ENCODE measurements around the gene TRAF7. TPM values are rescaled to one million over a fixed set of nuclear protein-coding genes. Genes with fewer than 3 reads are reported as not detected.

The TRAF7 gene
- polyA plus RNA-seq, 3 donors = 24.3 to 42.1 (median 42.0) TPM

DNA sequence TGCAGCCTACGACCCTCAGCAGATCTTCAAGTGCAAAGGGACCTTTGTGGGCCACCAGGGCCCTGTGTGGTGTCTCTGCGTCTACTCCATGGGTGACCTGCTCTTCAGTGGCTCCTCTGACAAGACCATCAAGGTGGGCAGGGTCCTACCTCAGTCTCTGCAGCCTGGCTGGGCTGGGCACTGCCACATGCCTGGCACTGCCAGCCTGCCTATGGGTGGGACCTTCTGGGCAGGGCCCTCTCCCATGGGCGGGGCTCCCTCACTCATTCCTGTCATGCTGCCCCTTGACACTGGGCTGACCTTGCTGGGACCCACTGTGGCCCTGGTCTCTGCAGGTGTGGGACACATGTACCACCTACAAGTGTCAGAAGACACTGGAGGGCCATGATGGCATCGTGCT lies 18.3 kb downstream of the TRAF7 start:
- 91 to 97% (median 95%) methylated on average over 4 of the region's 4 CpGs for WGBS, 3 donors
- H3K27ac ChIP-seq (ENCODE audit: low read depth, low read length) = no peak overlapping the region

DNA sequence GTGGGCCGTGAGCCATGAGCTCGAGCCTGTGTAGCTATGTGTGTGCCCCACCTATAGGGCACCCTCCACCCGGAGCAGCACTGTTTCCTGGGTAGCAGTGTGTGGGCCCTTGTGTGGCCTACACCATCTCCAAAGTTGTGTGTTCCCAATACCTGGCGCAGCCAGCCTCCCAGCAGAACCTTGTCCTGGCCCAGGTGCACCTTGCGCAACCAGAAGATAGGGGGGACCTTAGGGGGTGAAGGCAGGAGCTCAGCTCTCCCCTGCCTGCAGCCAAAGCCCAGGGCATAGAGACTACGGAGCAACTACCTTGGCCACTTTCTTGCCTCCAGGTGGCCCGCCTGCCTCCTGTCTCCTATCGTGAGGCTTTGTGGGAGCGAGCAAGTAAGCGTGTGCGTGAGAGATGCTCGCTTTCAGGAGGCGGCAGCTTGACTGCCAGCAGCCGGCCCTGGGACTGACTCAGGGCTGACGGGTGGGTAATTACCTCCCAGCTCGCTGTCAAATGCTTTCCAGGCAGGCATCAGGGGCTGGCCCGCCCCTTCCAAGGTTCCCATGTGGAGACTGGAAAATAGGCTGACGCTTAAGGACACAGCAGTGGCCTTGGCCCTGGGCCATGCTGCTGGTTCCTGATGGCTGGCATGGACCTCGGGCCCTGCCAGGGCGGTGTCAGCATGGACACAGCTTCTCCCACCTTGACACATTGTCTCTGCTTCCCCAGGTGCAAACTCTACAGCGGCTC lies 19.0 kb downstream of the TRAF7 start:
- H3K27ac ChIP-seq (ENCODE audit: low read depth, low read length) = no peak overlapping the region
- WGBS, 3 donors = 87 to 95% (median 92%) methylated on average over 21 of the region's 21 CpGs

DNA sequence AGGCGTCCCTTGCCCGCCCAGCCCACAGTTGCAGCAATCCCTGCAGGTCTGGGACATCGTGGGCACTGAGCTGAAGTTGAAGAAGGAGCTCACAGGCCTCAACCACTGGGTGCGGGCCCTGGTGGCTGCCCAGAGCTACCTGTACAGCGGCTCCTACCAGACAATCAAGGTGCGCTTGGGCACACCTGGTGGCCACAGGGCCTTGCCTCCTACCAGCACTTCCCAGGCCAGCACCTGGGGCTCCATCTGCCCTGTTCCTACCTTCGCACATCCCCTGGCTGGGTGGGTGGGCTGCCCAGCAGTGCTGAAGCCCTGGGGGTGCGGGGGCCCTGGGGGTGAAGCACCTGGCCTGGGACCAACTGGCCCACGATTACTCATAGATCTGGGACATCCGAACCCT lies 19.9 kb downstream of the TRAF7 start:
- WGBS, 3 donors = 91 to 95% (median 95%) methylated on average over 10 of the region's 10 CpGs
- no peak overlapping the region for H3K27ac ChIP-seq (ENCODE audit: low read depth, low read length)

DNA sequence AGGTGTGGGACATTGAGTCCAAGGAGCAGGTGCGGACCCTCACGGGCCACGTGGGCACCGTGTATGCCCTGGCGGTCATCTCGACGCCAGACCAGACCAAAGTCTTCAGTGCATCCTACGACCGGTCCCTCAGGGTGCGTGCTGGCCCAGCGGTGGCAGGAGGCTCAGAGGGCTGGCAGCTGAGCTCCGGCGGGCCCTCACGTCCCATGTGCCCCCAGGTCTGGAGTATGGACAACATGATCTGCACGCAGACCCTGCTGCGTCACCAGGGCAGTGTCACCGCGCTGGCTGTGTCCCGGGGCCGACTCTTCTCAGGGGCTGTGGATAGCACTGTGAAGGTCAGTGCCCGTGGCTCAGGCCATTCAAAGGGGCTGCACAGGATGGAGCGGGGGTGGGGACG lies 20.5 kb downstream of the TRAF7 start:
- no peak overlapping the region for H3K27ac ChIP-seq (ENCODE audit: low read depth, low read length)
- WGBS, 3 donors = 93 to 96% (median 94%) methylated on average over 23 of the region's 23 CpGs

DNA sequence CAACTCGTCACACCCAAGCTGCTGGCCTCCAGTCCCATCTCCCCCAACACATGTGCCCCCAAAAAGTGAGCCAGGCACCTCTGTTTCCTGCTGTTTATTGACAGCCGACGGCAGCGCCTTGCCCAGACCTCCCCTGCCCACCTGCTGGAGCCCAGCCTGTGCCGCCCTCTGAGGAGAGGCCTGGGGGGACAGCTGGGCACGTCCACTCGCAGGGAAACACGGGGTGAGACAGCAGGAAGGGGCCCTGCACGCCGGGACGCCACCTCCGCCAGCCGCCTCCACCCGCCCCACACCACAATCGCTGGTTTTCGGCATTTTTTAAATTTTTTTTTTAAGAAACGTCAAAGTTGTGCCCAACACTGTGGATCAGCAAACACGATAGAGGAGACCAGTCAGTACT lies 21.5 kb downstream of the TRAF7 start:
- WGBS, 3 donors = 90 to 92% (median 91%) methylated on average over 18 of the region's 18 CpGs
- H3K27ac ChIP-seq (ENCODE audit: low read depth, low read length) = no peak overlapping the region

DNA sequence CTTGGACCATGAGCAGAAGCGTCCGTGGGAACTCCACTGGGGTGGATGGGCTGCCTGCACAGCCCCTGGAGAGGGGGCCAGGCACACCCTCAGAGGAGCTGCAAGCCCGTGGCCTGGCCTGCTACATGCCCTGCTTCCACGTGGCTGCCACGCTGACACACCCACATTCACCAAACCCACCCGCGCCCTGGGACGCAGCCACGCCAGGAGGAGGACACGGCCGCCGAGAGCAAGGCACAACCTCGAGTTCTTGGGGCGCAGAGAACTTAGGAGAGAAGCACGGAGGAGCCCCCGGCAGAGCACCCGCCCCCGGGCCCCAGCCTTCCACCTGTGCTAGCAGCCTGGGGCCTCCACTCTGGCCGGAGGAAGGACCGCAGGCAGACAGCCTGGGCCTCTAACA lies 22.0 kb downstream of the TRAF7 start:
- H3K27ac ChIP-seq (ENCODE audit: low read depth, low read length) = no peak overlapping the region
- 93 to 94% (median 94%) methylated on average over 20 of the region's 20 CpGs for WGBS, 3 donors

DNA sequence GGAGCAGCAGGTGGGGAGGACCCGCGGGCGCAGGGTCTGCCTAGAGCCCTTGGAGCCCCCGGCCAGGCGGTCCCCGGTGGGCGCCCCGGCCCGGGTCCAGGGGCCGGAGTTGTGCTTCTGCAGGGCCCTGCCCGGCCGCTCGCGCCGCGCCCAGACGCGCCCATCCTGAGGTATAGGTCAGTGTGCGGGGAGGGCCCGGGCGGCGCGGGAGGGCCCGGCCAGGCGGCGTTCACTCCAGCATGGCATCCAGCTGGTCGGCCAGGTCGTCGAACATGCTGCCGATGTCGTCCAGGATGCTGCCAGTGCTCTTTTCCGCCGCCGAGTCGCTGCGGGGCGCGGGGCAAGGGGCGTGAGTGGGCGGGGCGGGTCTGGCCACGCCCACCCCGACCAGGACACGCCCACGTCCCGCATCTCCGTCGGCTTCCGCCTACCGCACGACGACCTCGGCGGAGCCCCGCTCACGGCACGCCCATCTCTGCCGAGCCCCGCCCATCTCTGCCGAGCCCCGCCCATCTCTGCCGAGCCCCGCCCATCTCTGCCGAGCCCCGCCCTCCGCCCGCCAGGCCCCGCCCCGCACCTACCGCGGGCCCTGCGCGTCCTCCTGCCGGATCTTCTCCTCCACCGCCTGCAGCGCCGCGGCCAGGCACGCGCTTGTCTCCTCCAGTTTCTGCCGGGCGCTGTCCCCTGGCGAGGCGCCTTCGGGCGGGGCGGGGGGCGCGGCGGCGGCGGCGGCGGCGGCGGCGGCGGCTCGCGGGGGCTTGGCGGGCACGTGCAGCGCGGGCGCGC lies 22.9 kb downstream of the TRAF7 start:
- WGBS, 3 donors = 33 to 41% (median 37%) methylated on average over 46 to 105 of the region's 106 CpGs
- no peak overlapping the region for H3K27ac ChIP-seq (ENCODE audit: low read depth, low read length)

DNA sequence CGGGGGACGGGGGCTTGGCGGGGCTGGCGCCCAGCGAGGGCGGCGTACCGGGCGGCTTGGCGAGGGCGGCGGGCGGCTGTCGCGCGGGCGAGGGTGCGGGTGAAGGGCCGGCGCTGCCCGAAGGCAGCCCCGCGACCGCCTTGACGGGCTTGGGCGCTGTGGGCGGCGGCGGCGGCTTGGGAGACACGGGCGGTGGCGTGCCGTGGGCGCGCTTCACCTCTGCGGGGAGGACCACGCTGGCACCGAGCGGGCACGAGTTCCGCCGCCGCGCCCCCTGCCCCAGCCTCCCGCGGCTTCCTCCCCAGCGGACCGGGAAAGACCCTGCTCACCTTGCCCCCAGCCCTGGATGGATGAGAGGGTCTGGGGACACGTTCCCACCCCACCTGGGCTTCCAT lies 23.5 kb downstream of the TRAF7 start:
- 26 to 61% (median 44%) methylated on average over 38 of the region's 50 CpGs for WGBS, 3 donors

DNA sequence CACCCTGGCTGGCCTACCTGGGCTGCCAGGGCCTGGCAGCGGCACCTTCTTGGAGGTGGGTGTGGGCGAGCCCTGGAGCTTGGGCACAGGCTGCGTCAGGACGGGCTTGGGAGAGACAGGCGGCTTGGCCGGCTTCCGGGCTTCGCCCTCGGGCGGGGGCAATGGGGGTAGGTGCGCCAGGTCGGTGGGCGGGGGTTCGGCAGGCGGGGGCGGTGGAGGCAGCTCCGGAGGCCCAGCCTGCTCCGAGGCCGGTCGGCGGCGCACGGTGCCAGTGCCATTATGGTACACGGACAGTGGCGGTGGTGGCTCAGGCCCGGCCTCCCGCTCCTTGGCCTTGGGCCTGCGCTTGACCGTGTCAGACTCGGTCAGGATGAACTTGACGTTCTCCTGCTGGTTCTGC lies 24.0 kb downstream of the TRAF7 start:
- H3K27ac ChIP-seq (ENCODE audit: low read depth, low read length) = no peak overlapping the region
- WGBS, 3 donors = 96 to 97% (median 97%) methylated on average over 23 to 31 of the region's 31 CpGs

More for the DNA sequence above, 23.5 kb downstream of the TRAF7 start:
- H3K27ac ChIP-seq (ENCODE audit: low read depth, low read length) = no peak overlapping the region

DNA sequence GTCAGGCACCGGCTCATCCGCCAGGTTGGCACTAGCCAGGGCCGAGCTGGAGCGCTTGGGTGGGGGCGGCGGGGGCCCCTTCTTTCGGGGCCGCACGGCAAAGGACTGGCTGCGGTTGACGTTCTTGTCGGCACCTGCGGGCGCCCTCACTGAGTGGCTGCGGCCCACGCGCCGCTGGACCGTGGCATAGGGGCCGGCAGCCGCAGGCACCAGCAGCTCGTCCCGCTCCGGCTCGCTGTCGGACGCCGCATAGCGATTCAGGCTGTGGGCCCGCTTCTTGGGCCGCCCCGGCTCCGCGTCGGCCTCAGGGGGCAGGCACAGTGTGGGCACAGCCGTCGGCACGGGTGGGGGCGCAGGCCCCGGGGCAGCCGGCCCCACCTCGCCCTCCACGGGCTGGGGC lies 24.9 kb downstream of the TRAF7 start:
- H3K27ac ChIP-seq (ENCODE audit: low read depth, low read length) = no peak overlapping the region
- WGBS, 3 donors = 94 to 95% (median 95%) methylated on average over 34 to 43 of the region's 43 CpGs

DNA sequence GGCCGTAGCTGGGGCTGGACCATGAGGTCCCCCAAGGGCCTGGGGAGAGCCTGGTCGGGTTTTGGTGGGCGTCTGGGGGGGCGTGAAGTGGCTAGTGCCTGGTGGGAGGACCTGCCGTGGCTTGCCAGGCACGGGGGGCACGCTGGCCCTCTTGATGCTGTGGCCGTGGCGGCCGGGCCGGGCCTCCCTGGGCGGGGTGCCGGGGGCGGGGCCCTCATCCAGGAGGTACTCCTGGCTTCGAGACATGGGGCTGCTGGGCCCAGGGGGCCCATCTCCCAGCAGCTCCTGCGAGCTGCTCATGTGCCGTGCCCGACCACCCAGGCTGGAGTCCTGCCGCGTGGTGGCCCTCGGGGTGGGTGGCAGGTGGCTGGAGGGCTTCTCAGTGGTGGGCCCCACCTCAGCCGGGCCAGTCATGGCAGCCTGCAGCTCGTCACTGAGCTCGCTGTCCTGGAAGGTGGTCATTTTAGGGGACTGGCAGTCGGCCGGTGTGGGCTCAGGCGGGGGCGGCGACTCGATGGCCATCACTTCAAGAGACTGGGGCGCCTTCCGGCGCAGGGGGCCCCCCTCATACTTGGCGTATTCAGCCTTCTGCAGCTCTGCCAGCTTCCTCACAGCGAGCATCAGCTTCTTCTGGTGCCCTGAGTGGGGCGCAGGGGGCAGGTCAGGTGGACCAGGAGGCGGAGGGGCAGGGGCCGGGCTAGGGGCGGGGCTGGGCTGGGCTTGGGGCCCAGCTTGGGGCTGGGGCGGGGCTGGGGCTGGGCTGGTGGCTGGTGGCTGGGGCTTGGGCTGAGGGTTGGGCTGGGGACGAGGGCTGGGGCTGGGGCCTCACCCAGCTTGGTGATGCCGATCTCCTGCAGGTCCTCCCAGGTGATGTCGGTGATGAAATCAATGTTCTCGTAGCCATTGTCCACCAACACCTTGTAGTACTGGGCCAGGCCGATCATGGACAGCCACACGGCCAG lies 25.7 kb downstream of the TRAF7 start:
- no peak overlapping the region for H3K27ac ChIP-seq (ENCODE audit: low read depth, low read length)
- WGBS, 3 donors = 83 to 91% (median 85%) methylated on average over 39 to 46 of the region's 46 CpGs

DNA sequence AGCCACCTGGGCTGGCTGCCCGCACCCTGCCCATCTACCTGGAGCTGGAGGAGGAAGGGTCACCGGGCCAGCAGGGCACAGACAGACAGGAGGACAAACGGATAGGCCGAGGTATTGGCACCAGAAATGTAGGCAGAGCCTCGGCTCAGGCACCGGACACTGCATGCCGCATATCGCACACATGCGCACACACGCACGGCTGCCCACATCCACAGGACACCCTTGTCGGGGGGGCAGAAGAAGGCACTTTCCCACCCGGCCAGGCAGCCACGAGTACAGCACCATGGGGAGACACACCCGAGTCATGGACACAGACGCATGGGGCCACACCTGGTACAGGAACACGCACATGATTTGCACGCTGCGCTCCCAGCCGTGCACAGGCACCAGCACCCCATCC lies 26.4 kb downstream of the TRAF7 start:
- 90 to 92% (median 91%) methylated on average over 20 of the region's 20 CpGs for WGBS, 3 donors

DNA sequence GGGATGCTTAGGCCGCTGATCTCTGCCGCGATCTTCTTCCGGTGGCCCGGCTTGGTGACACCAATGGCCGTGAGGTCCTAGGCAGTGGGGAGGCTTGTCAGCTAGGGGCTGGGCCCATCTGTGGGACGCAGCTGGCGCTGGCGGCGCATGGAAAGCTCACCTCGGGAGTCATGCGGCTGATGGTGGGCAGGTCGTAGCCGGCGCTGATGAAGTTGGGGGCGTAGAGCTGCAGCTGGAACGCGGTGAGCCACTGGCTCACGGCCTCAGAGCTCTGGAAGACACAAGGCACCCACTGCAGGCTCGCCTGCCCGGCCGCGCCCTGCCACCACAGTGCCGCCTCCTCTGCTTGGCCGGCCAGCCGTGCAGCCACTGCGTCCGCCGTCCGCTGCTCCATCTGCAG lies 28.1 kb downstream of the TRAF7 start:
- H3K27ac ChIP-seq (ENCODE audit: low read depth, low read length) = no peak overlapping the region

More for the DNA sequence above, 26.4 kb downstream of the TRAF7 start:
- H3K27ac ChIP-seq (ENCODE audit: low read depth, low read length) = no peak overlapping the region

DNA sequence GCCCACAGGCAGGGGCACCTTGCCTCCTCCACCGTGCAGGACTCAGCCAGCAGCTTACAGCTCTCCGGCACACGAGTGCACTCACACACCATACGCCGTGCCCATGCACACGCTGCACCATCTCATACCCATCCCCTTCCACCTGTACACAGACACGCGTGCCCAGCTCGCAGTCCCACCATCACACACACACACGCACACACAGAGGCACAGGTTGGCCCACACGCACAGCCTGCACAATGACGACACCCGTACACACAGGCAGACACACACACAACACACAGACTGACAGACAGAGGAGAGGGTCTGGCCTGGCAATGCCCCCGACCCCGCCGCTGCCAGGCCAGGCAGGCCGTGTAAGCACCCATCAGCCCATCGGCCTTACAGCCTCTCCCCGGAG lies 28.8 kb downstream of the TRAF7 start:
- WGBS, 3 donors = 83 to 90% (median 87%) methylated on average over 17 to 19 of the region's 19 CpGs
- no peak overlapping the region for H3K27ac ChIP-seq (ENCODE audit: low read depth, low read length)

More for the DNA sequence above, 28.1 kb downstream of the TRAF7 start:
- WGBS, 3 donors = 91 to 93% (median 91%) methylated on average over 23 to 30 of the region's 30 CpGs

DNA sequence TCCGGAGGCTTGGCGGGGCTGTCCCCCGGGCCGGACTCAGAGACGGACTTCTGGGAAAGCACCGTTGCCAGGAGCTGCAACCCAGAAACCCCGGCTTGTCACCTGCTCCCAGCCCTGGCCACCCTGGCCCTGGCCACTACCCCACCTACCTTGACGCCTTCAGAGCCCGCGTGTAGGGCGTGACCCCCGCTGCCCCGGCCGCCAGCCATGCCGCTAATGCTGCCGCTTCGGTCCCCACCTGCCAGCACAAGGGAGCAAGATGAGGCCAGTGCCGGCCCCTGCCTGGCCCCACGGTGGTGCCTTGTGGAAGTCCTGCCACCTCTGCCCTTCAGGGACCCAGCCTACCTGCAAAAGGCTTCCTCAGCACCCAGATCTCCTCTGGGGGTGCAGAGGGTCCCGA lies 29.4 kb downstream of the TRAF7 start:
- H3K27ac ChIP-seq (ENCODE audit: low read depth, low read length) = no peak overlapping the region
- 80 to 87% (median 82%) methylated on average over 19 to 20 of the region's 20 CpGs for WGBS, 3 donors

DNA sequence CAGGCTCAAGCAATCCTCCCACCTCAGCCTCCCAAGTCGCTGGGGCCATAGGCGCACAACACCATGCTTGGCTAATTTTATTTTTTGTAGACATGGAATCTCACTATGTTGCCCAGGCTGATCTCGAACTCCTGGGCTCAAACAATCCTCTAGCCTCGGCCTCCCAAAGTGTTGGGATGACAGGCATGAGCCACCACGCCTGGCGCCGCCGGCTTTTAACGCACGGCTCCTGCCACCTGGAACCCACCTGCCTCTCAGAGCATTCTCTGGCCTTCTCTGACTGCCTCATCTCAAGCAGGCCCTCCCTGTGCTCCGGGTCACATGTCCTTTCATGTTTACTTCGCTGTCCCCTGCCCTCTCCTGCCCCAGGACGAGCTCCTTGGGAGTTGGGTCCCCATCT lies 30.5 kb downstream of the TRAF7 start:
- H3K27ac ChIP-seq (ENCODE audit: low read depth, low read length) = no peak overlapping the region
- 90 to 92% (median 91%) methylated on average over 13 of the region's 13 CpGs for WGBS, 3 donors

DNA sequence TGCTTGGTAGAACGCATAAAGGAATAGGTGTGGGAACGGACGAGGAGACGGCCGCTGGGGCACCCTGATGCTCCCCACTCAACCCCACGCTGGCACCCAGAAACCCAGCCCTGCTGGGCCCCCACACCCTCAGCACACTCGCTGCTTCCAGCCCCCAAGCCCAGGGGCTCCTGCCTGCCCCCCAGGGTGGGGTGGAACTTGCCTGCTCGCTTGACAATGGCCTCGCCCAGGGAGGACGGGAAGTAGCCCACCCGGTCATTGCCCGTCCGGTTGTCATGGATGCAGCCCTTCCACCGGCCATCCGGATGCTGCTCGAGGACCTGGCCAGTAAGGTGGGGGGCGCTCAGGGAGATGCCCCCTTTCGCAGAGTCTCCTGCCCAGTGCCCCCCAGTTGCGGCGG lies 30.9 kb downstream of the TRAF7 start:
- WGBS, 3 donors = 80 to 94% (median 85%) methylated on average over 20 of the region's 20 CpGs
- no peak overlapping the region for H3K27ac ChIP-seq (ENCODE audit: low read depth, low read length)

DNA sequence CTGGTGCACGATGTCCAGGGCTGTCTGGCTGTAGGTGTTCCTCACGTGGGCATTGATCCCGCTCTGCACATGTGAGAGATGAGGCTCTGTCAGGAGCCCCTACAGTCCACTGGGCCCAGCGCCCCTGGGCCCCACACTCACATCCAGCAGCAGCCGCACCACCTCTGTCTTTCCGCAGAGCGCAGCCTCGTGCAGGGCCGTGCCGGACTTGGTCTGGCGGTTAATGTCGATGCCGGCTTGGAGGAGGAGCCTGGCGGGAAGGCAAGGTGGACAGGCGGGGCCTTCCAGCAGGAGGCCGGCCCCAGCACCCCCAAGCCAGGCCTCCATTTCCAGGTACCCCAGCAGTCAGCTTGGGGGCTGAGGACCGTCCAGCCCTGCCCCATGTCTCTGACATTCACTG lies 31.6 kb downstream of the TRAF7 start:
- no peak overlapping the region for H3K27ac ChIP-seq (ENCODE audit: low read depth, low read length)
- 78 to 84% (median 82%) methylated on average over 17 of the region's 17 CpGs for WGBS, 3 donors

DNA sequence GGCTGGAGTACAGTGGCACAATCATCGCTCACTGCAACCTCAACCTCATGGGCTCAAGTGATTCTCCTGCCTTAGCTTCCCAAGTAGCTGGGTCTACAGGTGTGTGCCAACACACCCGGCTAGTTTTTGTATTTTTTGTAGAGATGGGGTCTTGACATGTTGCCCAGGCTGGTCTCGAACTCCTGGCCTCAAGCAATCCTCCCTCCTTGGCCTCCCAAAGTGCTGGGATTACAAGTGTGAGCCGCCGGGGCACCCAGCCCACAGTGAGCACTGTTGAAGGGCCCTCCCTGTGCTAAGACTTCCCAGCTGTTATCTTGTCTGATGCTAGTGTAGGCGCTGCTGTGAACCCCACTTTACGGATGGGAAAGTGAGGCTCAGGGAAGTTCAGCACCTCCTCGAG lies 32.8 kb downstream of the TRAF7 start:
- WGBS, 3 donors = 93 to 94% (median 94%) methylated on average over 8 of the region's 8 CpGs

More for the DNA sequence above, 32.8 kb downstream of the TRAF7 start:
- H3K27ac ChIP-seq (ENCODE audit: low read depth, low read length) = no peak overlapping the region

Measured in adipose tissue (tissue), 3 donors.